Thoracic aorta (tissue), 2 donors: ENCODE results near the gene NOS1AP. TPM values are rescaled to one million over a fixed set of nuclear protein-coding genes. Genes with fewer than 3 reads are reported as not detected.

Experiments
- ATAC-seq: fragments of 150-250 bp; one replicate; pipeline ENCODE4 v1.8.0; 2017; ENCODE audit warnings: low read depth; ENCODE audit not compliant: insufficient number of reproducible peaks, low FRiP score
- DNase-seq: peaks from one replicate; pipeline ENCODE4 v3.0.0-alpha.2; 2020; ENCODE audit warnings: low spot score
- H3K27ac ChIP-seq, 2 donors: fragments of 200-600 bp; sonication (generic); 1 replicate in 1 of 2; 2 replicates in 1 of 2; pipeline ENCODE4 v1.5.1; 2016; ENCODE audit warnings: mild to moderate bottlenecking in 2 of 2, moderate library complexity in 2 of 2
- H3K27me3 ChIP-seq: fragments of 200-600 bp; sonication (generic); replicated peaks from 2 replicates; pipeline ENCODE4 v1.6.0; 2016; ENCODE audit warnings: mild to moderate bottlenecking; ENCODE audit not compliant: insufficient read depth
- H3K36me3 ChIP-seq: fragments of 200-600 bp; sonication (generic); one replicate; pipeline ENCODE4 v1.5.1; 2016
- H3K4me1 ChIP-seq, 2 donors: fragments of 200-600 bp; sonication (generic); 1 replicate in 1 of 2; 2 replicates in 1 of 2; pipeline versions ENCODE4 v1.5.1 to v1.6.0; 2016; ENCODE audit warnings: low read depth in 2 of 2, mild to moderate bottlenecking in 1 of 2; ENCODE audit not compliant: control insufficient read depth in 1 of 2
- H3K4me3 ChIP-seq: fragments of 200-600 bp; sonication (generic); 2 replicates; pipeline ENCODE4 v1.5.1; 2016; ENCODE audit warnings: mild to moderate bottlenecking
- H3K9me3 ChIP-seq: fragments of 200-600 bp; sonication (generic); 2 replicates; pipeline ENCODE4 v1.5.1; 2016
- CTCF ChIP-seq: fragments of 200-600 bp; sonication (generic); IDR thresholded peaks from one replicate; pipeline ENCODE4 v1.5.1; 2019; ENCODE audit warnings: antibody characterized with exemption
- total RNA-seq, 2 donors: library from RNA; depleted of rRNA; stranded (reverse); fragments of >200 nt; gene quantifications; one replicate each; pipeline versions ENCODE4 v1.1.0 to v1.2.3, GENCODE V29; 2016

NOS1AP gene
- total RNA-seq, 2 donors from 2014 or later, result 6.3 to 12.2 TPM

DNA sequence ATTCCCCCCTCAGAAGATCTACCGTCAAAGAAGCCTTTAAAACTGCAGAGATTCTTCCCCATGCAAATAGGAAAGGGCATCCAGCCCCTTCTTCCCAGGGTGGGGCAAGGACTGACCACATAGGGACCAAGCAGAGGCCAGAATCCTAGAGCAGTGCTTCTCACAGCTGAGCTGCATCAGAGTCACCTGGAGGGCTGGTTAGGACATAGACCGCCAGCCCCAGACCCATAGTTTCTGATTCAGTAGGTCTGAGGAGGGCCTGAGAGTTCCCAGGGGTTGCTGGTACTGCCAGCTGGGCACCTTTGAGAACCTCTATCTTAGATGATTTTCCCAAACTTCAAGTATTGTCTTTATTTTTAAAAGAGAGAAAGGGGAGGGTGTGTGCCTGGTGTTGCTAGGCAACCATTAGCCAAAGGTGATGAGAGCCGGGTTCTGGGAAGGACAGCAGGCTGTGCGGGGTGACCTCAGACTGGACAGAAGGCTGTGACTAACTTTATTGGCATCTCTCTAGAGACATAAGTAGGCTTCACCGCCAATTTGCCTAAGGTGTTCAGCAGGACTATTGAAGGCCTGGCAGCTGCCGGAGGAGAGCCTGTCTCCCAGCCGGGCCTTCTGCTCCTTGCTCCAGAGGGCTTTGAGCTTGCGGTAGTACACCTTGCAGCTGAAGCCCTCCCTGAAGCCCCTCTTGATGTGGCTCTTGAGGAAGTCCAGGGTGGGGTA lies 304.2 kb downstream of the NOS1AP start:
- no peak for ATAC-seq
- no peaks in the 10 kb centered on the region for H3K4me1 ChIP-seq
- no peaks in the 10 kb centered on the region for H3K27me3 ChIP-seq
- no peak overlapping the region for H3K4me3 ChIP-seq
- no peak overlapping the region for H3K27ac ChIP-seq
- TF ChIP-seq CTCF, result no peak
- H3K9me3 ChIP-seq, result no peaks in the 10 kb centered on the region
- DNase-seq, result no peak
- H3K36me3 ChIP-seq, result no peaks in the 10 kb centered on the region

GRCh38 chr1:162374406-162374805 lies 304.9 kb downstream of the NOS1AP start:
- DNase-seq (no peak), ATAC-seq (no peak)
- no peak overlapping the region for H3K27ac ChIP-seq
- no peaks in the 10 kb centered on the region for H3K27me3 ChIP-seq
- H3K4me1 ChIP-seq, result no peaks in the 10 kb centered on the region
- no peaks in the 10 kb centered on the region for H3K9me3 ChIP-seq
- no peak overlapping the region for H3K4me3 ChIP-seq
- no peak for TF ChIP-seq CTCF
- no peaks in the 10 kb centered on the region for H3K36me3 ChIP-seq

- no peak for TF ChIP-seq CTCF
- Histone ChIP-seq H3K4me3 (no peak overlapping the region), H3K4me1 (no peaks in the 10 kb centered on the region), H3K9me3 (no peaks in the 10 kb centered on the region), H3K27me3 (no peaks in the 10 kb centered on the region), H3K27ac (no peak overlapping the region), H3K36me3 (no peaks in the 10 kb centered on the region)
- DNase-seq (no peak), ATAC-seq (no peak)
Measured at GRCh38 chr1:162375463-162375862, 306.0 kb downstream of the NOS1AP start.

DNA sequence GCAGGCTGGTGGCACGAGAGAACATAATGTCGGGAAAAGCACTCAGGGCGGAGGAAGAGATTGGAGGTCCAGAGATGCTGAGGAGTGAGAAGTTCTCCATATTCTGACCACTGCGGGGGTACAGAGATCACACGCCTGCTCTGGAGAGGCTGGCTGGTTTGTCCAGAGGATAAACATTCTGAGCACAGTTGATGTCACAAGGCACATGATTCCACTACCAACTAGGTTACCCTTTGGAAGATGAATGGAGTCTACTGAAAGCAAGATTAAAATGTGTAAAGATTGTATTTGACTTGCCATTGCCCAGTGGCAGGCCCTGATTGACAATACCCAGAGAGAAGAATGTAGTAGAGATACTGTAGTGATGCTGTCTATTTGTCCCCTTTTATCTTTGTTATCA lies 307.2 kb downstream of the NOS1AP start, which contains the start of gene SPATA46:
SPATA46 (minus strand) TSS at position 164 of the 400 bp plus-strand sequence; CDS start at position 100, 64 bp downstream.
- Histone ChIP-seq H3K27me3 (no peaks in the 10 kb centered on the region), H3K4me3 (no peak within 1 kb of the TSS), H3K27ac (no peak within 1 kb of the TSS), H3K36me3 (no peaks in the 10 kb centered on the region), H3K4me1 (no peaks in the 10 kb centered on the region), H3K9me3 (no peaks in the 10 kb centered on the region)
- DNase-seq (no peak), ATAC-seq (no peak)
- no peak for TF ChIP-seq CTCF

DNA sequence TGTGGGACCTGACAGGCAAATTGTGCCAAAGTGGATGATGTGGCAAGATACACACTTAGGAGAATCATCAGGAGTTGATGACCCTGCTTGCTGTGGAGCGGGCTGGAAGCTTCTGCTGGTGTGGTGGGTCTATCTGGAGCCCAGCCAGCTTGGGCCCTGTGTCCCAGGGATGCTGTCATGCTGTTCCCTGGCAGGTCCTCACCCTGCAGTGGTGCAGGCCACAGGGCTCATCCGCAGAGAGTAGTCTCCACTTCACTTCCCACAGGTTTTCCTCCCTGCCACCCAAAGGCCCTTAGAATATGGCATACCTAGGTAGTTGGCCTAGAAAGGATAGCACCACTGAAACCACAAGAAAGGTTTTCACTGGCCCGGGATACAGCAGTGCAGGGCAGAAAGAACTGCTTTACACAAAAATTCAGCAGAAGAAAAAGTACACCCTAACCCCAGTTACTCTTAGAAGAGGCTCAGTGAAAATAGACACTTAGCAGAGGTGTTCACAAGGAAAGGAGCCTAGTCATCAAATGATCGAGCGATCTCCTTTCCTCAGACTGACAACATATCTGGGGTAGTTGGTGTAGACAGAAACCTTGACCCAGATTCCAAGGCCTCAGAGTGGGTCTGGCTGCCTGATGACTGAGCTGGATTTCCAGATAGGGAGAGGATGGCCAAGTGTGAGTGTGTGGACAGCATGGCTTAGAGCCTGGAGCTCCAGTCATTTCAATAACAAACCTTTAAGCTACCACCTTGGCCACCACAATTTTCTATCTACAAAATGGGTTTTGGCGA lies 310.8 kb downstream of the NOS1AP start:
- H3K27ac ChIP-seq, result no peak overlapping the region
- TF ChIP-seq CTCF, result no peak
- H3K27me3 ChIP-seq, result no peaks in the 10 kb centered on the region
- no peak for ATAC-seq
- no peak for DNase-seq
- H3K36me3 ChIP-seq, result no peaks in the 10 kb centered on the region
- no peaks in the 10 kb centered on the region for H3K4me1 ChIP-seq
- no peak overlapping the region for H3K4me3 ChIP-seq
- H3K9me3 ChIP-seq, result no peaks in the 10 kb centered on the region
